Peyer's patch (tissue), 4 donors: ENCODE measurements around the gene SMAD5.

ENCODE experiments used
- POLR2A ChIP-seq, 2 donors: fragments of 450-650 bp; IDR thresholded peaks; one replicate each; pipeline ENCODE4 v1.5.1; 2017; ENCODE audit warnings: antibody characterized with exemption in 2 of 2, mild to moderate bottlenecking in 2 of 2, moderate library complexity in 2 of 2
- TF ChIP-seq, protein P1 (sequence below), 6 experiments: fragments of 450-650 bp in 4 of 6; fragments of 200-600 bp in 2 of 6; sonication (generic) in 1 of 6; IDR thresholded peaks; one replicate each; pipeline ENCODE4 v1.5.1; 2017 to 2019; ENCODE audit warnings: antibody characterized with exemption in 6 of 6, mild to moderate bottlenecking in 3 of 6, moderate library complexity in 1 of 6

DNA sequence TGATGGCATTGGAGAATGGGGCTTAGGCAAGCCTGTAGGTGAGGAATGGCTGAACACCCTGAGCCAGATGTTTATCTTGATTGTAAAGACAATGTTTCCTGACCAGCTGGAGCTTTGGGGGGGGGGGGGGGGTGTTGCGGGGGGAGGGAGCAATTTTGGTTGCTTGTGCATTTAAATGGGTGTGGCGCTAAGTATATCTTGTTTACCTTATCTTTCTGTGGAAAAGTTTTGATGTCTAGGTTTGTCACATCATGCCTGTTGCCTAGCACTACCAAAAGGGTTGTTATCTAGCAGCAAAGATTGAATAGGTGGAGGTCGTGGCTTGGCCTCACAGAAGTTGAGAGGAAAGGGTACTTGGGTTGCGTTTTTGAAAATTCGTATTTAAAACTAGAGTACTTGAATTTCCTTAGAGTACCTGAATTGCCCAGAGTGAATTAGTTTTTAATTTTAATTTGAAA is 1.3 kb downstream of the SMAD5 start:
- TF ChIP-seq, protein P1, sequence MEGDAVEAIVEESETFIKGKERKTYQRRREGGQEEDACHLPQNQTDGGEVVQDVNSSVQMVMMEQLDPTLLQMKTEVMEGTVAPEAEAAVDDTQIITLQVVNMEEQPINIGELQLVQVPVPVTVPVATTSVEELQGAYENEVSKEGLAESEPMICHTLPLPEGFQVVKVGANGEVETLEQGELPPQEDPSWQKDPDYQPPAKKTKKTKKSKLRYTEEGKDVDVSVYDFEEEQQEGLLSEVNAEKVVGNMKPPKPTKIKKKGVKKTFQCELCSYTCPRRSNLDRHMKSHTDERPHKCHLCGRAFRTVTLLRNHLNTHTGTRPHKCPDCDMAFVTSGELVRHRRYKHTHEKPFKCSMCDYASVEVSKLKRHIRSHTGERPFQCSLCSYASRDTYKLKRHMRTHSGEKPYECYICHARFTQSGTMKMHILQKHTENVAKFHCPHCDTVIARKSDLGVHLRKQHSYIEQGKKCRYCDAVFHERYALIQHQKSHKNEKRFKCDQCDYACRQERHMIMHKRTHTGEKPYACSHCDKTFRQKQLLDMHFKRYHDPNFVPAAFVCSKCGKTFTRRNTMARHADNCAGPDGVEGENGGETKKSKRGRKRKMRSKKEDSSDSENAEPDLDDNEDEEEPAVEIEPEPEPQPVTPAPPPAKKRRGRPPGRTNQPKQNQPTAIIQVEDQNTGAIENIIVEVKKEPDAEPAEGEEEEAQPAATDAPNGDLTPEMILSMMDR (IDR thresholded peaks at IDR 0.05) = no peak
- TF ChIP-seq POLR2A (IDR thresholded peaks at IDR 0.05) = no peak
